GM21360 (cell line): ENCODE results near the gene RNF38.
"Not testable (repeated sequence)": the region's sequence is repeated elsewhere in the genome, so short reads cannot be mapped to it uniquely, and the experiment has no call there.

Experiments used
- ATAC-seq: cut with Tn5 transposase; IDR thresholded peaks from one replicate; pipeline ENCODE4 v1.9.1; 2021; ENCODE audit warnings: mild to moderate bottlenecking, moderate library complexity; ENCODE audit not compliant: unreplicated experiment

Gene RNF38

GRCh38 chr9:36297798-36298197 is 102.3 kb downstream of the RNF38 start:
- no peak for ATAC-seq

GRCh38 chr9:36294996-36295395 is 105.1 kb downstream of the RNF38 start:
- not testable (repeated sequence) for ATAC-seq

GRCh38 chr9:36293918-36294317 is 106.2 kb downstream of the RNF38 start:
- ATAC-seq: no peak

GRCh38 chr9:36293171-36293570 is 106.9 kb downstream of the RNF38 start:
- no peak for ATAC-seq

- ATAC-seq: no peak
Measured at GRCh38 chr9:36292641-36293040, 107.4 kb downstream of the RNF38 start.

GRCh38 chr9:36290996-36291395 is 109.1 kb downstream of the RNF38 start:
- no peak for ATAC-seq

GRCh38 chr9:36289836-36290435 is 110.1 kb downstream of the RNF38 start:
- no peak for ATAC-seq

- ATAC-seq: no peak
Measured at GRCh38 chr9:36288070-36288469, 112.0 kb downstream of the RNF38 start.
